ENCODE results near the gene ZDHHC24.
"Not testable (repeated sequence)": the region's sequence is repeated elsewhere in the genome, so short reads cannot be mapped to it uniquely, and the experiment has no call there.

The ZDHHC24 gene

DNA sequence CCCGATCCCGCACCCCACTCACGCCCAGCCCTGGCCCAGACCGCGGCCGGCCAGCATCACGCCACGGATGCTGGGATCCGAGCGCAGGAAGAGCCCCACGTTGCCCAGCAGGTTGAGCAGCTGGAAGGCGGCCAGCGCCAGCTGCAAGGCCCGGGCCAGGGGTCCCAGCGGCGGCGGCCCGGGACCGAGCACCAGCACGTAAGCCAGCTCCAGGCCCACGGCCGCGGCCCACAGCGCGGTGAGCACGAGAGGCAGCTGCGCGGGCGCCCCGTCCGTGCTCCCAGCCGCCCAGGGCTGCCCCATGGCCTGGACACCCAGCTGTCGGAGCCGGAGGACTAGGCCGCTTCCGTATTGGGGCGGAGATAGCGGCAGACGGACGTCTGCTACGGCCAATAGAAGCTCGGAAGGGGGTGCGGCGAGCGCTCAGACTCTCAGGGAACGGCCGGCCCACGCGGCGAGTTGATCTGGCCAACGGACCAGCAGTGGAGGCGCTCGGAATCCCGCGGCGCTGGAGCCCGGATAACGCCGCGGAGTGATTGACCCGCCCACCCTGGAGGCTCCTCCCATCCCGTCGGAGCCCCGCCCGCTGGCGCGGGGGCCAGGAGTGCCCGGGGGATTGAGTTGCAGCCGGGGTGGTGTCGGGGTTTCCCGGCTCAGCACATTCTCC lies at the start of gene ZDHHC24:
Gene ZDHHC24 (minus strand): TSS at position 348 of the 667 bp plus-strand sequence. CDS start 45 bp downstream, at position 303.
- DNase-seq (ENCODE audit: low read depth, low spot score): peak; percentile 75
- peak within 1 kb of the TSS; percentile 26 for H3K27ac ChIP-seq

- H3K27ac ChIP-seq: no peak overlapping the region
- DNase-seq (ENCODE audit: low read depth, low spot score): no peak
Observed at GRCh38 chr11:66595245-66595904, 49.5 kb upstream of the ZDHHC24 start.

DNA sequence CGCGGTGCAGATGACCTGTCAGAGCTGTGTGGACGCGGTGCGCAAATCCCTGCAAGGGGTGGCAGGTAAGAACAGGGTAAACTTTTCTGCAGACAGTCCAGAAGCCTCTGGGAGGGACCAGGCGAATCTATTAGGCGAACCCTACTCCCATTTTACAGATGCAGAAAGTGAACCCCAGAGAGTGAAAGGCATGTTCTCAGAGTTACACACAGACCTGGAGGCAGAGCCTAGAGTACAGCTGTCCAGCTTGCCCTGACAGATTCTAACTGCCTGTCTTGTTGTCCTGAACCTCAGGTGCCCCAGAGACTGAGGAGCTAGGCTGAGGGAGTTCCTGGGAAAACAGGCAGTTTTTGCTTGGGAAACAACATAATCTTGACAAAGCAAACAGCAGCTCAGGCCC lies 47.8 kb upstream of the ZDHHC24 start:
- no peak overlapping the region for H3K27ac ChIP-seq
- DNase-seq (ENCODE audit: low read depth, low spot score): no peak

DNA sequence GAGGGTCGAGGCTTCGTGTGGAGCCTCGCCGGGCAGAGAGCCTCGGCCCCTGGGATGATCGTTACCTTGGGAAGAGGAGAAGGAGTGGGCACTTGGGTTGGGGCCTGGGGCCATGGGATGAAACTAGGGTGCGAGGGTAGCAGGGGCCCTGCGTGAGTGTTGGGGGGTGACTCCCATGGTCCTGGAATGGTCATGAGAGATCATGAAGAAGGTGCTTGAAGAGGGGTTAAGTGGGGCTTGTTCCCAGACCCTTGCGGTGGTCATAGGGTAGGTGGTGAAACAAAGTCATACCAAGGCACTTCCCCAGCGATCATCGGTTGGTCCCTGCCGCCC lies 47.4 kb upstream of the ZDHHC24 start:
- DNase-seq (ENCODE audit: low read depth, low spot score): no peak
- peak overlapping the region; percentile 18 for H3K27ac ChIP-seq

DNA sequence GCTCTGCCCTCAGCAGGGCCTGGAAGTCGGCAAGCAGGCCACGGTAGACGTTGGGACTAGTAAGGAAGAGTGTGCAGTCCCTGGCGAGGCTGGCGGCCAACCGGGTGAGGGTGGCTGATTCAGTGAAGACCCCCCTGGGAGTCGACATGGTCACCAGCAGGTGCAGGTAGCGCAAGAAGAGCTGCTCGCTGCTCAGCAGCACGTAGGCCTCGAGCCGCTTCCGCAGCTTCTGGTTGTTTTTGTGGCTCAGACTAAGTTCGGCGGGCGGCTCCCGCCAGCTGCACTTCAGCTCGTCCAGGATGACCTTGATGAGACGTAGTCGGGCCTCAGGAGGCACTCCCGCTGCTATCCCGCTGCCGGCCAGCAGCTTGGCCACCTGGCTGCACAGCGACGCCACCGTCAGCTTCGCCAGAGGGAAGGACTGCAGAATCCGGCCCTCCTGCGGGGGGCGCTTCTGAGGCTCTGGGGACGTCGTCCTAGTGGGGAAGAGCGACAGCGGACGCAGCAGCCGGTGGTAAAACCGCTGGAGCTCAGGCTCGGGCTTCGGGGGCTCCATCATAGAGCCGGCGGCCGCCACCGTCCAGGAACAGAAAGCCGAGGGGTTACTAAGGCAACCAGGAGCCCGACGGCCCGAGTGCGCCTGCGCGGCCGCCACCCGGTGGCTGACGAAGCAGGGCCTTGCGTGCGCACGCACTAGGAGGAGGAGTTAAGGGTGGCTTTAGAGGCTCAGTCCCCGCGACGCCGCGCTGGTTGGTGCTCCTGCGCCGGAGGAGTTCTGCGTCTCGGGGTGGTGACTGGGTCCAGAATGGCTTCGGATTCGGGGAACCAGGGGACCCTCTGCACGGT lies 46.8 kb upstream of the ZDHHC24 start, which contains the start of the genes CCDC87 and CCS:
Gene CCDC87 (minus strand): TSS at position 607 of the 846 bp plus-strand sequence. CDS start 48 bp downstream, at position 559.
Gene CCS (plus strand): TSS at position 729 of the 846 bp plus-strand sequence. CDS start 77 bp downstream, at position 806.
- peak within 1 kb of the TSS; percentile 18 for H3K27ac ChIP-seq
- peak; percentile 59 for DNase-seq (ENCODE audit: low read depth, low spot score)

GRCh38 chr11:66591175-66591574 lies 45.3 kb upstream of the ZDHHC24 start:
- DNase-seq (ENCODE audit: low read depth, low spot score): no peak
- no peak overlapping the region for H3K27ac ChIP-seq

DNA sequence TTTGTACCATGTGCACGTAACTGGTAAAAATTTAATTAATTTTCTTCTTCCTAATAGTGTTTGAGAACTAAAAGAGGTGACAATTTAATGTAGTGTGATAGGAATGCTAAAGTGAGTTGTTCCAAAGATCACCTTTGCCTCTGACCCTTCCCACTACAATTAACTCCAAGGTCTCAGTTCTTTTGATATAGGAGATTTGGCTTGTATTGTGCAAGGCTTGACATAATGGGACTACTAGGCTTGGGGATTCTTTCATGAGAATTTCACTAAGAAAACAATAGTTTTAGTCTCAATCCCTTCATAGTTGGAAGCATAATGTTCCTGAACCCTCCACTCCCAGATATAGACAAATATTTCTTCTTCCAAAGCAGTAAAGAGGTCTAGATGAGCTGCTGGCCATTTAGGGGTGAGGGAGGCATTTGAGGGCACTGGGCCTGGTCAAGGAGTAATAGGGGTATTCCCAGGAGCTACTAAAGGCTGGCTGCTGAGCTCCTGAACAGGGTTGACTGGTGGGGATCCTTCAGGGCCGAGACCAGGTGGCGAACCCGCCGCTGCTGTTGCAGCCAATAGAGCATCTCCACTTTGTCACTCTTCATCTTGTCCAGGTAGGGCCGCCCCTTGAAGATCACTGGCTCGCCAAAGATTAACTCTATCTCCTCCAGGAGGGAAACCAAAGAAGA lies 44.3 kb upstream of the ZDHHC24 start:
- H3K27ac ChIP-seq: no peak overlapping the region
- DNase-seq (ENCODE audit: low read depth, low spot score): no peak

DNA sequence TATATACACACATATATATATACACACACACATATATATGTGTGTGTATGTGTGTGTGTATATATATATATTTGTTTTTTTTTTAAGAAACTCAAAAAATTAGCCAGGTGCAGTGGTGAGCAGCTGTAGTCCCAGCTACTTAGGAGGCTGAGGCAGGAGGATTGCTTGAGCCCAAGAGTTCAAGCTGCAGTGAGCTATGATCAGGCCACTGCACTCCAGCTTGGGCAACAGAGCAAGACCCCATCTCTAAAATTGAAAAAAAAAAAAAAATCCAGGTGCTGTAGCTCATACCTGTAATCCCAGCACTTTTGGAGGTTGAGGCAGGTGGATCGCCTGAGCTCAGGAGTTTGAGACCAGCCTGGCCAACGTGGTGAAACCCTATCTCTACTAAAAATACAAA lies 43.5 kb upstream of the ZDHHC24 start:
- not testable (repeated sequence) for DNase-seq (ENCODE audit: low read depth, low spot score); H3K27ac ChIP-seq

DNA sequence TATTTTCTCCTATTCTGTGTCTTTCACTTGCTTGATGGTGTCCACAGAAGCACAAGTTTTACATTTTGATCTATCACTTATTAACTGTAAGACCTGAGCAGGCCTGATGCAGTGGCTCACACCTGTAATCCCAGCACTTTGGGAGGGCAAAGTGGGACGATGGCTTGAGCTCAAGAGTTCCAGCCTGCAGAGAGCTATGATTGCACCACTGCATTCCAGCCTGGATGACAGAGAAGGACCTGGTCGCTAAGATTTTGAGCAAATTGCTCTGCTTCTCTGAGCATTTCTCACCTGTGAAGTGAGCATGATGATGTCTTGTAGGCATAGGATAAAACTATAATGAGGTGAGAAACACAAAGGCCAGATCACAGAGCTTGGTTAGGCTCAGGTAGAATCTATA lies 40.3 kb upstream of the ZDHHC24 start:
- no peak for DNase-seq (ENCODE audit: low read depth, low spot score)
- H3K27ac ChIP-seq: no peak overlapping the region

- not testable (repeated sequence) for H3K27ac ChIP-seq; DNase-seq (ENCODE audit: low read depth, low spot score)
Observed at GRCh38 chr11:66585447-66585846, 39.6 kb upstream of the ZDHHC24 start.

DNA sequence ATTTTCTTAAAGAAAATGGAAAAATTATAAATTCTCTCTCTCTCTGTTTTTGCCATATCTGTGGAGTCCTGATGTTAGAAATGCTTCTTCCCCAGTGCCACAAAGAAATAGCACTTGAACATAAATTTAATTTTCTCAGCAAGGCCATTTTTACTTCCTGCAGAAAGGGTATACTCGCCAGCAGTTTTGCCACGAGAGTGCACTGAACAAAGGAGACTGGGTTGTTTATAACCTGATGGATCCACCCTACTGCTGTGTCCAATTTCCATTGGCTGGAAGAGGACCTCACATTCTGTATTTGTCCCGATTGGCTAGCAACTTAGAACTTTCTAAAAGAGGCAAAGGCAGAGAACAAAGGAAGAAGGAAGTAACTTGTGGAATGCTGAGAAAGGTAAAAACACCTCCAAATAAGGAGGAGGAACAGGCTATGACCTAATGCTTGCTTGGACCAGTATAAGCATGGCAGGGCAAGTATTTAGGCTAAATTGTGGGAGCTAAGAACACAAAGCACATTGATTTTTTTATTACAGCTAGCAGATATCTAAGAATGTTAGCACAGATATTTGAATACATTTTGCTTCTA lies 36.8 kb upstream of the ZDHHC24 start:
- not testable (repeated sequence) for H3K27ac ChIP-seq; DNase-seq (ENCODE audit: low read depth, low spot score)

DNA sequence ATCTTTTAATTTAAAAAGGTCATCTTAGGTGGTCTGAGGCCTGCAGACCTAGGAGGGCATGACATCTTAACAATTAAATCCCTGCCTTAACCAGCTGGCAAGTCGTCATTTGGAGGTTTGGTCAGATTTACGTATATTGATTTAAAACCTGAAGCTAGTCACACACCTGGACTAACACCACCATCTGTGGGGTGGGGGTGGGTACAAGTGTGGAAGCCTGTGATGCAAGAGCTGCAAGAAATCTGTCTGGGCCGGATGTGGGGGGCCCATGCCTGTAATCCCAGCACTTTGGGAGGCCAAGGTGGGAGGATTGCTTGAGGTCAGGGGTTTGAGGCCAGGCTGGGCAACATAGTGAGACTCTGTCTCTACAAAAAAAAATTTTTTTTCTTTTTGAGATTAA lies 35.4 kb upstream of the ZDHHC24 start:
- no peak overlapping the region for H3K27ac ChIP-seq
- DNase-seq (ENCODE audit: low read depth, low spot score): no peak

- no peak overlapping the region for H3K27ac ChIP-seq
- no peak for DNase-seq (ENCODE audit: low read depth, low spot score)
Observed at GRCh38 chr11:66580803-66581202, 35.0 kb upstream of the ZDHHC24 start.

- H3K27ac ChIP-seq: no peak overlapping the region
Observed at GRCh38 chr11:66579017-66579606, 33.3 kb upstream of the ZDHHC24 start.

GRCh38 chr11:66570850-66571180 lies 25.0 kb upstream of the ZDHHC24 start:
- DNase-seq (ENCODE audit: low read depth, low spot score): no peak
- H3K27ac ChIP-seq: no peak overlapping the region

More at GRCh38 chr11:66579017-66579606, 33.3 kb upstream of the ZDHHC24 start:
- DNase-seq (ENCODE audit: low read depth, low spot score): no peak

DNA sequence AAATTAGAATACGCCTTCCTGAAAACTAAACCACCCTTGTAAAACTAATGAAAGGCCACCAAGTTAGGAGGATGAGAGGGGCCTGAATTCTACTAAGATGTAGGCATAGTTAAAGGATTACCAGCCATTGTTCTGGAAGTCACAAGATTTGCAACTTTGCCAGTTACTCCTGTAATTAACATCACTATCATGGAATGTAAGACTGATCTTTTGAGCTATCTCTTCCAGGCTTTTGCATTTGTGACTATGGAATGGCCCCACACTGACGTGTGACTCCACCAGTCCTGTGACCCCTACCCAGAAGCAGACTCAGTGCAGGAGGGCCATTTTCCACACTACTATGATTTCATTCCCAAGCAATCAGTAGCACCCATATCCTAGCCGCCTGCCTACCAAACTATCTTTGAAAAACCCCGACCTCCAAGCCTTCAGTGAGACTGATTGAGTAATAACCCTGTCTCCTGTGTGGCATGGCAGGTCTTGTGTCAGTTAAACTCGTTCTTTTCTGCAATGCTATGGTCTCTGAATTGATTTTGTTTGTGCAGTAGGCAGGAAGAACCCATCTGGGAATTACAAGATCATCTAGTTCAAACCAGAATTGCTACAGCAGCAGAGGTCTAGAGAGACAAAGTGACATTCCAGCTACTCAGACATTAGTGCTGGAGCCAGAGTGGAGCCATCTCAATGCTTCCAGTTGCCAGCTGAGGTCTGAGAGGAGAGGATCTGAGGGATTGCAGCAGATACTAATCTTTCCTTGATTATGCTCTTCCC lies 24.4 kb upstream of the ZDHHC24 start:
- H3K27ac ChIP-seq: no peak overlapping the region
- no peak for DNase-seq (ENCODE audit: low read depth, low spot score)

DNA sequence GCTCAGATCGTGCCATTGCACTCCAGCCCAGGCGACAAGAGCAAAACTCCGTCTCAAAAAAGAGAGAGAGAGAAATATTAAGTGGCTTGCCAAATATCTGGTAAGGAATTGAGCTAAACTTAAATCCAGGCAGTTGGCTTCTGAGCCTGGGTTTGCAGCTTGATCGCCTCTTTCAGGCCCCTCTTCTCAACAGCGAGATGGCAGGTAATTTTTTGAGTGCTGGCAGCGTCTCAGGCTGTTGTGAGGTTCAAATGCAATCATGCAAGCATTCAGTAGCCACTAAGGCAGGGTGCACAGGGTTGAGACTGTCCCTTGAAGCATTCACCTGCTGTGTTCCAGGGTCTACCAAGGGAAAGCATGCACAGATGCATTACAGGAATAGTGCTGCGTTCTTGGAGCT lies 23.2 kb upstream of the ZDHHC24 start:
- DNase-seq (ENCODE audit: low read depth, low spot score): no peak

DNA sequence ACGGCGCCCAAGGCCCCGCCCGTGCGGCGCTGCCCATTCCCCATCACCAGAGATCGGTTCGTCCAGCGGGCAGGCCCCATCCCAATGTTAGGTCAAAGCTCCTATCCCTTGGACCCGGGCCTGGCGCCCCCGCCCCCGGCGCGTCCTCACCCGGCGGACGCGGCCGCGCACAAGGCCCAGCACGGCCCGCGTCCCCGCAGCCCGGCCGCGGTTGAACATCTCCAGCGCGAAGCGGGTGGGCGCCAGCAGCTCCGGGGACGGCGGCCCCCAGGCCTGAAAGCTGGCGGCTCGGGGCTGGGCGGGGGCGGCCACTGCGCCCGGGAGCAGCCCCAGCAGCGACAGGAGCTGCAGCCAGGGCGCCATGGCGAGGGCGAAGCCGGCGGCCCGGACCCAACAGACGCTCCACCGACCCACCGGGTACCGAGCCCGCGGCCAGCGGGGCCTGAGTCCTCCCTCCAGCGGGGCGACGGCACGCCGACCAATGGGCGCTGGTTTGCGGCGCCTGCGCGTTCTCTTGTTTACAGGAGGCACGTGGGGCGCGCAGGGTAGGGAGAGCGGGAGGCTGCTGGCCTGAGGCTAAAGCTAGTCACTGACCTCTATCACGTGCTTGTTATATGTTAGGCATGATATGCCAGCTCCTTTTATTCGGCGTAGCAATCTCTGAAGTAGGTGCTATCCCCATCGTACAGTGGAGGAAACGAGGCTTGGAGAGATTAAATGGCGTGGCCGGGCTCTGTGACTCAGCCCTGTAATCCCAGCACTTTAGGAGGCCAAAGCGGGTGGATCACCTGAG lies 22.5 kb upstream of the ZDHHC24 start, which contains the start of gene CTSF:
Gene CTSF (minus strand): TSS at position 483 of the 793 bp plus-strand sequence. CDS start 120 bp downstream, at position 363.
- no peak within 1 kb of the TSS for H3K27ac ChIP-seq

More for the DNA sequence above, 23.2 kb upstream of the ZDHHC24 start:
- H3K27ac ChIP-seq: no peak overlapping the region

More for the DNA sequence above, 22.5 kb upstream of the ZDHHC24 start, which contains the start of gene CTSF:
- DNase-seq (ENCODE audit: low read depth, low spot score): peak; percentile 22
